ENCODE results near the gene MYH14.
"Not testable (repeated sequence)": the region's sequence is repeated elsewhere in the genome, so short reads cannot be mapped to it uniquely, and the experiment has no call there.

The MYH14 gene

GRCh38 chr19:50322931-50323781 lies 119.7 kb downstream of the MYH14 start:
- DNase-seq: no peak

GRCh38 chr19:50323782-50324133 lies 120.3 kb downstream of the MYH14 start:
- DNase-seq: no peak

- DNase-seq: no peak
These were observed 120.9 kb downstream of the MYH14 start for GRCh38 chr19:50324331-50324730.

DNA sequence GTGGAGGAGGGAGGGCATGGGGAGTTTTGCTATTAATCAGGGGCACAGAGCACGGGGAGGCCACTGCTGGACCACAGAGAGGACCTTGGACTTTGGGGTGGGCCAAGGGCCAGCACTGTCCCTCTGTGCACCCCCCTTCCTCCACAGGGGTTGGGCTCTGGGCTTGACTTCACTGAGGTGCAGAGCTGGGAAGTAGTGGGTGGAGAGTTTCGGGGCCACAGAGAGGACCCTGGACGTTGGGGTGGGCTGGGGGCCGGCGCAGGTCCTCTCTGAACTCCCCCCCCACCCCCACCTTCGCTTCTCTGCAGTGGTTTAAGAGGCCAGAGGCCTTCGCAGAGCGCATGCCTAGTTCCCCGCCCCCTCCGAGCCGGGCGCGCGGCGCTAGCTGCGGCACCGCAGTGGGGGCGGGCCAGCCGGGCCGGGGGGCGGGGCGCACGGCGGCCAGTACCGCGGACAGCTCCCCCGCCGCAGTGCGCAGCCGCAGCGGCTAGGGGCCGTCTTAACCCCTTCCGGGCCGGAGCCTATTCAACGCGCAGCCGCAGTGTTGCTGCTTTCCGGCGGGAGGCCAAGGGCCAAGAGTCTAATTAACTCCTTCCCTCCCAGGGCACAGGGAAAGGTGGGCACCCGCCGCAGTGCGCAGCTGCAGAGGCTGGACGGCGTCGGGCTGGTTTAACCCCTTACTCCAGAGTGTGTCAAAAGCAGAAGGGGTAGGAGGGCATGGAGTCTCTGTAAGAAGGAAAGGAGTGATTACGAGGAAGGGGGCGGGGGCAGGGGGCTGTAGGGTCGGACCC lies 122.1 kb downstream of the MYH14 start:
- peak; percentile 93 to 95 for DNase-seq

DNA sequence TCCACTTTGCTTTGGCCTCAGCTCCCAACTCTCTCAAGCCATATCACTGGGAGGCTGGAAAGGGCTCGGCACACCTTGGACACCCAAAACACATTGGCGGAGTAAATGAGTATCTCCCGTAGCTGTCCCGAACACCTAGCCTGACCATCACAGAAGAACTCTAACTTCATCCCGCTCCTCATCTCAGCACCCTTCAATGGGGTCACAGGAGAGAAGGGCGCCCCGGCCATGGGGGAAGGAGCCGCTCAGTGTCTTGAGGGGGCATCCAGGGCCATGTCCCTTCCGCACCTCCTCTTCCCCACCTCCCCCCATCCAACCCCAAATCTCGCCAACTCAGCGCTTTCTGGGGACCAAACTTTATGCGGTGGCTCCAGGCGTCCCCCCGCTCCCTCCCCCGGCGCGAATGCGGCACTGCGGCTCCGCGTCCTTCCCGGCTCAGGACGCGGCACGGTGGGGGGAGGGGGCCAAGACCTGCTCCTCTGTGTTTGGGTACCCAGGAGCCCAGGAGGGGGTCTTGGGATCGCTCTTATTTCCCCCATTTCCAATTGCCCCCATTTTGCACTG lies 122.8 kb downstream of the MYH14 start:
- no peak for DNase-seq

DNA sequence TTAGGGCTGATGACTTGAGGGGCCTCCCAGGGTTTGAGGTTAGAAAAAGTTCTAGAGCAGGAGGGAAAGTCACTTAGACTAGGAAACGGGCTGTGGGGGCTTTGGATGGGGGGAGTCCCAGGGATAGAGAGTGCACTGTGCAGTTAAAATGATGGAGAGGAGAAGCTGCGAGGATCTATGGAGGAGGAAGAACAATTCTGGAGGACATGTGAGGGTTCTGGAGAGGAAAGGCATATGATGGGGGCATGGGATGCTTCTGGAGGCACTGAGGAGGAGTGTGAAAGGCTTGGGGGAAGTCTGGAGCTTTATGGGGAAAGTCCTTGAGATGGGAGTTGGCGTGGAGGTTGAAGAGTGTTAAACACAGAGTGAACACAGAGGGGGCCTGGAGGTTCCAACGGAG lies 123.6 kb downstream of the MYH14 start:
- no peak for DNase-seq

- no peak for DNase-seq
These were observed 124.2 kb downstream of the MYH14 start for GRCh38 chr19:50327461-50328223.

GRCh38 chr19:50328224-50328872 lies 124.9 kb downstream of the MYH14 start:
- DNase-seq: peak; percentile 25 to 64

DNA sequence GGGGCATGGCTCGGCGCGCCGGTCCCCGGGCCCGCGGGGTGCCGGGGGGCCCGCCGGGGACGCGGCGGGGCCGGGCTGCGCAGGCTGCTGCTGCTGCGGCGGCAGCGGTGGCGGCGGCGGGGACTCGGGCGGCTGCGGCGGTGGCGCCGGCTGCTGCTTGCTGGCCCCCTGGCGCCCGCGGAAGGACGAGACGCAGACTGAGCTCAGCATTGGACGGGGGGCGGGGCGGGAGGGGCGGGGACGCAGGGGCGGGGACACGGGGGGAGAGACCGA lies 125.4 kb downstream of the MYH14 start:
- no peak for DNase-seq

- DNase-seq: peak; percentile 100
These were observed 125.9 kb downstream of the MYH14 start, which contains the start of gene KCNC3 for GRCh38 chr19:50329146-50329925. Gene KCNC3, minus strand, starts transcription at chr19:50329377. Its CDS starts 295 bp downstream, at chr19:50329082.

- not testable (repeated sequence) for DNase-seq
These were observed 126.5 kb downstream of the MYH14 start for GRCh38 chr19:50329926-50330294.

DNA sequence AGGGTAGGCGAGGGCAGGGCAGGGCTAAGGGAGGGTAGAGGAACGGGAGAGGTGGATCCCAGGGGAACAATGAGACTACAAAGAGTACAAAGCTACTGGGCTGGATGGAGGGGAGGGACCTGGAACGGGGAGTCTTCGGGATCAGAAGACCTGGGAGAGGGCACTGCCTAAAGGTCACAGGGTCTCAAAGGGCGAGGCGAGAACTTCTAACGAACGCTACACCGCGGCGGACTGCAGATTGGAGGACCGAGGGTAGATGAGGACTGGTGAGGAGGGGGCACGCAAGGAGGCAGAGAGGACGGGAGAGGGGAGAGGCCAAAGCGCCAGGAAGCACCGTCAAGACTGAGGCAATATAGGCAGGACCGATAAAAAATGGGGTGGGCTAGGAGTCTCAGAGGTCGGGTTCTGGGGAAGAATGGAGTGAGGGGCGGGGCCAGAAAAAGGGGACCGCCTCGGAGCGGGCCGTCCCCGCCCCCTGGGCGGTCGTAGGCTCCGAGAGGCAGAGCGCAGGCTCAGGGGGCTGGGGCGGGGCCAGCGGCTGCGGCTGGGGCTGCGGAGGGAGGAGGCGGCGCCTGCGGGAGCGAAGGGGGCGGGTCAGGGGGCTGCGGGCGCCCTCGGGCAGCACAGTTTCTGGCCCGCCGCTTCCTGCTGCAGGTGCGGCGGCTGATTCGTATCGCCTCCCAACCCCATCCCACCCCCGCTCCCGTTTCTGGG lies 127.1 kb downstream of the MYH14 start:
- peak; percentile 86 to 96 for DNase-seq

DNA sequence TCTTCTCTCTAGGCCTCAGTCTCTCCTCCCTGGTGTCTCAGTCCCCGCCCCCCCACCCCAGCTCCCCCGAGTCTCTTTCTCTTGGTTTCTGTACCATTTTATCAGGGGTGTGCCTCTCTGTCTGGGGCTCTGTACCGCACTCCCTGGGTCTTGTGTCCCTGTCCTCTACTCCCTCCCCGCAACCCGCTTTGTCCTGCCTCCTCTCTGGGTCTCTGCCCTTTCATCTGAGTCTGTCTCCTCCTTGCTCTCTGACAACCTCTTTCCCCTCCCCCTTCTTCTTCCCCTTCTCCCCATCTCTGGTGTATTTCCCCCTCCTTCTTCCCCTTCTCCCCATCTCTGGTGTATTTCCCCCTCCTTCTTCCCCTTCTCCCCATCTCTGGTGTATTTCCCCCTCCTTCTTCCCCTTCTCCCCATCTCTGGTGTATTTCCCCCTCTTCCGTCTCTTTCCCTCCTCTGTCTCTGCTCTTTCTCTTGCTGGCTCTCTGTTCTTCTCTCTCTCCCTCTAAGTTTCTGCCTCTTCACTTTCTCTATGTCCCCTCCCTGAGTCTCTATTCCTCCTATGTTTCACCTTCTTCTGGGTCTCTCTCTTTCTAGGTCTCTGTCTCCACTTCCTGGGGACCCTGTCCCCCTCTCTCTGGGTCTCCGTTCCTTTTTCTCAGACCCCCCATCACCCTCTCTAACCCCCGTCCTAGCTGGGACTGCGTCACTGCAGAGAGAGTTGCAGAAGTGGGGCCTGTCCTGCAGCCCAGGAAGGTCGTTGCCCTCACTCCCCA lies 128.0 kb downstream of the MYH14 start:
- no peak for DNase-seq

GRCh38 chr19:50331994-50332243 lies 128.5 kb downstream of the MYH14 start:
- no peak for DNase-seq

DNA sequence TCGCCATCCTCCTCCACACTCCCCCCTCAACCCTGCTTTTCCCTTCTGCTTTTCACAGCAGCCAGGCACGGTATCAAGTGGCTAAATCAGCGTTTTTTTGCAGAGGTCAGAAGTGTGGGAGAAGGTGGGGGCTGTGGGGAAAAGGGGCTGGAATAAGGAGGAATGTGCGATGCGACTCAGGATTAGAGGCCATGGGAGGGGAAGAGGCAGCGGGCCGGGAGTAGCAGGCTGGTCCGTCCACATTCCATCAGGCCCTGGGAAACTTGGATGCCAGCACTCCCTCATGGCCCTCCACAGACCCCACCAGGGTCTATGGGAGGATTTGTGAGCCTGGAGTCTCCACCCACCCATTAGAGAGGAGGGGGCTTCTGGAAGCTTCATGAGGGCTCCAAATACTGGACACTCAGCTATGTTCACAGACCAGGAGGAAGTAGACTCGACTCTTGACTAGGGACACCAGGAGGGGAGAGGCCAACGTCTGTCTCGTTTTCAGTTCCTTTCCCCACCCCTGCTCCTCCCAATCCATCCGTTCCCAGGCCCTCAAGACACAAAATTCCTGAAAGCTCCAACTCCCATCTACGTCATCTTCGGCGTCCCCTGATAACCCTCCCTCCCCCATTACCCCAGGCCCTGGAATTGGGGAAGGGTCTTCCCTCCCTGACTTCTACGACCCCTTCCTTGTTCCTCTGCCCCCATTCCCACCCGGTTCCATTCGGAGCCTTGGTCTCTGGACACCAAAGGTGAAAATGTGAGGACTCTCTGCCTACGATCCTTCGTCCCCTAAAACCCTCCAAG lies 129.0 kb downstream of the MYH14 start:
- no peak for DNase-seq

DNA sequence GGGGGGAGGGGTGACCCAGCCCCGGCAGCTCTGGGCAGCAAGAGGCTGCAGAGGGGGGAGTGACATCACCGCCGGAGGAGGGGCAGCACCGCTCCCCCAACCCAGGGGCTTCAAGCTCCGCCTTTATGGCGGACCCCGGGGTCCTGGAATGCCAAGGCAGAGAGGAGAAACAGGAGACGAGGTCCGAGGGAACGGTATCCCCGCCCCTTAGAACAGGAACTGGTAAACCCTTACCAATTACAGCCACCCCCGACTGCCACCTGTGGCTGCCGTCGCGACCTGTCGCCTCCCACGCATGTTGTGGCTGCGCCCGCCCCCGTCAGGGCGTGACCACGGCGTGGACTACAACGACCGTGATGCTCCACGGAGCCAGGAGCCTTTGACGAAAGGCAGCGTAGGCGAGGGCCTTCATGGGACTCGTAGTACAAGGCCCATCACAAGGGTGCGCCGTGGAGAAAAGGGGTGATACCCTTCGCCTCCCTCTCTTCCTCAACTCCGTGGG lies 129.9 kb downstream of the MYH14 start:
- peak; percentile 97 for DNase-seq

GRCh38 chr19:50333737-50334617 lies 130.6 kb downstream of the MYH14 start:
- peak; percentile 77 to 96 for DNase-seq

GRCh38 chr19:50334741-50335421 lies 131.5 kb downstream of the MYH14 start:
- DNase-seq: no peak

All from NCI-H1930 (cell line).